ENCODE data around the gene NME4.

DNA sequence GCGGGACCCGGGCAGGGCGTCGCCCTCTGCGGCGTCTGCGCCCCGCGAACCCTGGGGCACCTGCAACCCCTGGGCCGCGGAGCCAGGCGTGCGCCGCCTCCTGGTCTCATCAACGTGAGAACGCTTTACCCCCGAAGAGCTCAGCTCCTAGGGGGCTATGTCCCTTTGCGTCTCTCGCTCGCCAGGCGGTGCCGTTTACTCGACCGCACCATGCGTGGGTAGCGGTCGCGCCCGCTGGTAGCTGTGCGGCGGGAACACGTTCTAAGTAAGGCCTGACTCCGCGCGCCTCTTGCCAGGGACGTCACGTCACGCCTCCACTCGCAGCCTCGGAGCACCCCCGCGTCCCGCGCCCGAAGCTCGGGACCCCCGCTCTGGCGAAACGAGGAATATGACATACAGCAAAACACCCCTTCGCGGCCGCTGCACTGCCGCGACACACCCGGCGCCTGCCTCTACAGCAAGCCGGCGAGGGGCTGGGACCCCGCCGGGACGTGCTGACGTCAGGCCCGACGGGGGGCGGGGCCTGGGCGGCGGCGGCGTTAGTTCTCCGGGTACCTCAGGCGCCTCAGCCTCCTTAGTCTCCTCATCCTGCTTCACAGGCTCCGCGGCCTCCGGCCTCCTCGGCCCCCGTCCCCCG is 28.2 kb downstream of the NME4 start, which contains the start of gene RAB11FIP3:
- TF ChIP-seq, protein P1, sequence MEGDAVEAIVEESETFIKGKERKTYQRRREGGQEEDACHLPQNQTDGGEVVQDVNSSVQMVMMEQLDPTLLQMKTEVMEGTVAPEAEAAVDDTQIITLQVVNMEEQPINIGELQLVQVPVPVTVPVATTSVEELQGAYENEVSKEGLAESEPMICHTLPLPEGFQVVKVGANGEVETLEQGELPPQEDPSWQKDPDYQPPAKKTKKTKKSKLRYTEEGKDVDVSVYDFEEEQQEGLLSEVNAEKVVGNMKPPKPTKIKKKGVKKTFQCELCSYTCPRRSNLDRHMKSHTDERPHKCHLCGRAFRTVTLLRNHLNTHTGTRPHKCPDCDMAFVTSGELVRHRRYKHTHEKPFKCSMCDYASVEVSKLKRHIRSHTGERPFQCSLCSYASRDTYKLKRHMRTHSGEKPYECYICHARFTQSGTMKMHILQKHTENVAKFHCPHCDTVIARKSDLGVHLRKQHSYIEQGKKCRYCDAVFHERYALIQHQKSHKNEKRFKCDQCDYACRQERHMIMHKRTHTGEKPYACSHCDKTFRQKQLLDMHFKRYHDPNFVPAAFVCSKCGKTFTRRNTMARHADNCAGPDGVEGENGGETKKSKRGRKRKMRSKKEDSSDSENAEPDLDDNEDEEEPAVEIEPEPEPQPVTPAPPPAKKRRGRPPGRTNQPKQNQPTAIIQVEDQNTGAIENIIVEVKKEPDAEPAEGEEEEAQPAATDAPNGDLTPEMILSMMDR (conservative IDR thresholded peaks at IDR 0.05; ENCODE audit: low read length), result no peak
- TF ChIP-seq EZH2phosphoT487 (IDR thresholded peaks at IDR 0.05; ENCODE audit: borderline replicate concordance, low read depth, low read length), result no peak

Measured in OCI-LY7 (cell line).